ENCODE results near the gene PDCD1.

Gene PDCD1

GRCh38 chr2:241895427-241895711 lies 36.7 kb upstream of the PDCD1 start:
- no peak for DNase-seq

GRCh38 chr2:241894681-241895426 lies 36.2 kb upstream of the PDCD1 start:
- DNase-seq, result no peak

GRCh38 chr2:241894056-241894641 lies 35.5 kb upstream of the PDCD1 start:
- no peak for DNase-seq

GRCh38 chr2:241893265-241893664 lies 34.6 kb upstream of the PDCD1 start:
- no peak for DNase-seq

GRCh38 chr2:241892299-241893137 lies 33.8 kb upstream of the PDCD1 start:
- DNase-seq, result no peak

GRCh38 chr2:241891988-241892298 lies 33.2 kb upstream of the PDCD1 start:
- no peak for DNase-seq

GRCh38 chr2:241891315-241891987 lies 32.8 kb upstream of the PDCD1 start:
- no peak for DNase-seq

- no peak for DNase-seq
Measured at GRCh38 chr2:241890524-241891235, 32.0 kb upstream of the PDCD1 start.

- no peak for DNase-seq
Measured at GRCh38 chr2:241888641-241889040, 29.9 kb upstream of the PDCD1 start.

- no peak for DNase-seq
Measured at GRCh38 chr2:241887806-241888522, 29.3 kb upstream of the PDCD1 start.

GRCh38 chr2:241886840-241887447 lies 28.2 kb upstream of the PDCD1 start:
- DNase-seq, result no peak

- no peak for DNase-seq
Measured at GRCh38 chr2:241885946-241886643, 27.4 kb upstream of the PDCD1 start.

- DNase-seq, result no peak
Measured at GRCh38 chr2:241885291-241885945, 26.7 kb upstream of the PDCD1 start.

- DNase-seq, result no peak
Measured at GRCh38 chr2:241884951-241885290, 26.2 kb upstream of the PDCD1 start.

- no peak for DNase-seq
Measured at GRCh38 chr2:241882091-241882625, 23.5 kb upstream of the PDCD1 start.

- DNase-seq, result no peak
Measured at GRCh38 chr2:241880311-241881073, 21.8 kb upstream of the PDCD1 start.

GRCh38 chr2:241879326-241879725 lies 20.6 kb upstream of the PDCD1 start:
- no peak for DNase-seq

- DNase-seq, result peak; percentile 66
Measured at GRCh38 chr2:241877989-241878970, 19.6 kb upstream of the PDCD1 start.
